ENCODE measurements around the gene LRRC43. TPM values are rescaled to one million over a fixed set of nuclear protein-coding genes. Genes with fewer than 3 reads are reported as not detected.

Gene LRRC43
- total RNA-seq, 1 donor from 2014 or later: 0.24 TPM

DNA sequence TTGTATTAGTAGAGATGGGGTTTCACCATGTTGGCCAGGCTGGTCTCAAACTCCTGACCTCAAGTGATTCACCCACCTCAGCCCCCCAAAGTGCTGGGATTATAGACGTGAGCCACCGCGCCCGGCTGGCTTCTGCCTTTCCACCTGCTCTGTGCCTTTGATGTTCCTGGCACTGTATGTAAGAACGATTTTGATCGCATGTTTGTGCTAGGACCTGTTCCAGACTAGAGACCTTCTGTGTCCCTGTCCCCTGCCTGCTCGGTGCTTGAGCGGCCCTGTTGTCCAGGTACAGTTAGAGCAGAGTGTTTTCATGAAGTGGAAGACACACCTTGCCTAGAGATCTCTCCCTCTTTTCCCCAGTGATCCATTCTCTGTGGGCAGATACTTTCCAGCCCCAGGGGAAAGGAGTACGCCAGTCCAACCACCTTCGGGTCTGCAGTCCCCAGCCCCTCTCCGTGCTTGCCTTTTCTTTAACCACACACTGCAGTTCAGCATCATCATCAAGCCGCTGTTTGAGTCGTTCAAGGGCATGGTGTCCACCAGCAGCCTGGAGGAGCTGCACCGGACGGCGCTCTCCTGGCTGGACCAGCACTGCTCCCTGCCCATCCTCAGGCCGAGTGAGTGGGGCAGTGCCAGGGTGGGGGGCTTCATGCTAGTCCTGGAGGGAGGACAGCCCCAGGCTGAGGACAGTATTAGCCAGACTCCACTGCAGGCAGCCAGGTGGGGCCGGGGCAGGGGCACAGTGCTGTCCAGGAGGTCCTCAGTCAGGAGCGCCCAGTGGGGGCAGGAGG lies 42.3 kb upstream of the LRRC43 start:
- Histone ChIP-seq H3K4me1 (peaks cover 9% of the 10 kb centered on the region), H3F3A (ENCODE audit: low read depth) (peaks cover 6% of the 10 kb centered on the region), H4K20me1 (ENCODE audit: low read depth) (no peaks in the 10 kb centered on the region), H3K79me2 (ENCODE audit: low read depth) (no peaks in the 10 kb centered on the region), H3K9ac (no peak overlapping the region), H3K4me2 (no peak overlapping the region), H3K27me3 (no peaks in the 10 kb centered on the region), H3K27ac (no peak overlapping the region), H3K9me3 (ENCODE audit: low read depth) (no peaks in the 10 kb centered on the region), H3K4me3 (no peak overlapping the region), H2AFZ (replicated peaks) (no peak overlapping the region), H3K36me3 (no peaks in the 10 kb centered on the region)
- no peak overlapping the region for H3K4me3 Mint-ChIP-seq
- no peaks in the 10 kb centered on the region for H3K4me1 Mint-ChIP-seq
- H3K9me3 Mint-ChIP-seq: peaks cover 2% of the 10 kb centered on the region
- H3K36me3 Mint-ChIP-seq: peaks cover 28% of the 10 kb centered on the region
- DNase-seq (ENCODE audit: low spot score): no peak
- TF ChIP-seq EZH2 (IDR thresholded peaks at IDR 0.05) (no peak), EZH2phosphoT487 (IDR thresholded peaks at IDR 0.05) (no peak)
- TF ChIP-seq, protein P1, sequence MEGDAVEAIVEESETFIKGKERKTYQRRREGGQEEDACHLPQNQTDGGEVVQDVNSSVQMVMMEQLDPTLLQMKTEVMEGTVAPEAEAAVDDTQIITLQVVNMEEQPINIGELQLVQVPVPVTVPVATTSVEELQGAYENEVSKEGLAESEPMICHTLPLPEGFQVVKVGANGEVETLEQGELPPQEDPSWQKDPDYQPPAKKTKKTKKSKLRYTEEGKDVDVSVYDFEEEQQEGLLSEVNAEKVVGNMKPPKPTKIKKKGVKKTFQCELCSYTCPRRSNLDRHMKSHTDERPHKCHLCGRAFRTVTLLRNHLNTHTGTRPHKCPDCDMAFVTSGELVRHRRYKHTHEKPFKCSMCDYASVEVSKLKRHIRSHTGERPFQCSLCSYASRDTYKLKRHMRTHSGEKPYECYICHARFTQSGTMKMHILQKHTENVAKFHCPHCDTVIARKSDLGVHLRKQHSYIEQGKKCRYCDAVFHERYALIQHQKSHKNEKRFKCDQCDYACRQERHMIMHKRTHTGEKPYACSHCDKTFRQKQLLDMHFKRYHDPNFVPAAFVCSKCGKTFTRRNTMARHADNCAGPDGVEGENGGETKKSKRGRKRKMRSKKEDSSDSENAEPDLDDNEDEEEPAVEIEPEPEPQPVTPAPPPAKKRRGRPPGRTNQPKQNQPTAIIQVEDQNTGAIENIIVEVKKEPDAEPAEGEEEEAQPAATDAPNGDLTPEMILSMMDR (IDR thresholded peaks at IDR 0.05): no peak
- no peak overlapping the region for H3K27ac Mint-ChIP-seq
- peaks cover 3% of the 10 kb centered on the region for H3K27me3 Mint-ChIP-seq (ENCODE audit: insufficient read depth, low read depth)

DNA sequence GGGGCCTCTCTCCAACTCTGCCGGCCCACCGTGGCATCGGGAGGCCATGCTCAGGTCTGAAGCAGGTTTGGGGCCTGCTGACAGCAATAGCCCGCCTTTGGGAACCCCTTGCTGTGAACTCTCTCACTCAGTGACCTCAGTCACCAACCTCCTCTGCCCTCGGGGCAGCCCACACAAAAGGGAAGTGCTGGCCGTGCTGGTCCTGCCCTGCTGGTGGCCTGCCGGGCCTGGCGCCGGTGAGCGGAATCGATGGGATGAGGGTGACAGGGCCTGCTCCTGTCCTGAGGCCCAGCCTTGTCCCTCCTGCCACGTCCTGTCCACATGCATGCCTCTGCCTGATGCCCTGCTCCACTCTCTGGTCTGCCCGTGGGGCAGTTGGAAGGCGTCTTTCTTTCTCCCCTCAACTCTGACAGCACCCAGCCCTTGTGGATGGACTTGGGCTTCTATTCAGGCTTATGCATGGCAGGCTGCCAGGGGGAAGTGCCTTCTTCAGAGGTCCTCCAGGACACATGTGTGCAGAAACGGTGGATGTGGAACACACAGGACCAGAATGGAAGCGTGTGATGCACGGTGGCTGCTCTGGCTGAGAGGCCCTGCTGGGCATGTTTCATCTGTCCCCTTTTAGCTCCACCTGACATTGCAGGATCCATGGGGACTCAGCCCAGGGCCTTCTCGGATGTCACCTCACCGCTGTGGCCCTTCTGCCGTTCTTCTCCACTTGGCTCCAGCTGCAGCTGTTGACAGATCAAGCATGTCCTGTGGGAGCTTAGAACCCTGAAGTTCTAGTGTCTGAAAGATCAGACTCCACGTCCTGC lies 40.8 kb upstream of the LRRC43 start:
- no peak overlapping the region for H3K27ac Mint-ChIP-seq

DNA sequence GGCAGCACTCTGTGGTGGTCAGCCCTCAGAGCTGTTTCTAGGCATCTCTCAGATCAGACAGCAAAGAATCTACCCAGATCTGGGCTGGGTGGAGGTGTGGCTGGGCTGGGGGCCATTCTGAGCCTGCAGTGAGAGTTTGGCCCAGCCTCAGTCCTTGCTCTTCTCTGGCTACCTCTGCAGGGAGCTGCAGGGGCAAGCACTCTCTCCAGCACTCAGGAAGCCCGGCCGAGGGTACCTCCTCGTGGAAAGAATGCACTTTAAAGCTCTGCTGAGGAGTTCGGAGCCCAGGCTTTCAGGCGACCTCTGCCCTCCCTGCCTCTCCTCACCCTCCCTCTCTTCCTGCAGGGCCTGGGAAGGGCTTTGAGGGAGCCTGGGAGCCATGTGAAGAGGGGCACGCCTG lies 40.1 kb upstream of the LRRC43 start:
- Histone ChIP-seq H3K4me1 (peaks cover under 1% of the 10 kb centered on the region), H3K27ac (no peak overlapping the region), H4K20me1 (ENCODE audit: low read depth) (no peaks in the 10 kb centered on the region), H3K9me3 (ENCODE audit: low read depth) (no peaks in the 10 kb centered on the region), H3K4me3 (no peak overlapping the region), H3F3A (ENCODE audit: low read depth) (no peaks in the 10 kb centered on the region), H3K9ac (no peak overlapping the region), H2AFZ (replicated peaks) (no peak overlapping the region), H3K4me2 (no peak overlapping the region), H3K79me2 (ENCODE audit: low read depth) (no peaks in the 10 kb centered on the region), H3K36me3 (no peaks in the 10 kb centered on the region), H3K27me3 (no peaks in the 10 kb centered on the region)
- Mint-ChIP-seq H3K4me1 (no peaks in the 10 kb centered on the region), H3K27me3 (ENCODE audit: insufficient read depth, low read depth) (peaks cover 3% of the 10 kb centered on the region), H3K36me3 (peaks cover 28% of the 10 kb centered on the region), H3K27ac (no peak overlapping the region), H3K9me3 (peaks cover 2% of the 10 kb centered on the region), H3K4me3 (no peak overlapping the region)
- TF ChIP-seq EZH2 (IDR thresholded peaks at IDR 0.05) (no peak), EZH2phosphoT487 (IDR thresholded peaks at IDR 0.05) (no peak)
- TF ChIP-seq, protein P1 (IDR thresholded peaks at IDR 0.05): no peak
- no peak for DNase-seq (ENCODE audit: low spot score)

More for the DNA sequence above, 40.8 kb upstream of the LRRC43 start:
- H3K9me3 ChIP-seq (ENCODE audit: low read depth): no peaks in the 10 kb centered on the region
- no peaks in the 10 kb centered on the region for H4K20me1 ChIP-seq (ENCODE audit: low read depth)
- Mint-ChIP-seq H3K27me3 (ENCODE audit: insufficient read depth, low read depth) (peaks cover 3% of the 10 kb centered on the region), H3K4me1 (no peaks in the 10 kb centered on the region), H3K9me3 (peaks cover 2% of the 10 kb centered on the region), H3K36me3 (peaks cover 28% of the 10 kb centered on the region), H3K4me3 (no peak overlapping the region)
- H3K79me2 ChIP-seq (ENCODE audit: low read depth): no peaks in the 10 kb centered on the region
- DNase-seq (ENCODE audit: low spot score): no peak
- TF ChIP-seq EZH2 (IDR thresholded peaks at IDR 0.05) (no peak), EZH2phosphoT487 (IDR thresholded peaks at IDR 0.05) (no peak)
- TF ChIP-seq, protein P1 (IDR thresholded peaks at IDR 0.05): no peak
- H3K4me1 ChIP-seq: peaks cover 8% of the 10 kb centered on the region
- H2AFZ ChIP-seq (replicated peaks): no peak overlapping the region
- H3F3A ChIP-seq (ENCODE audit: low read depth): peaks cover 5% of the 10 kb centered on the region
- no peaks in the 10 kb centered on the region for H3K36me3 ChIP-seq
- no peak overlapping the region for H3K9ac ChIP-seq
- H3K27me3 ChIP-seq: no peaks in the 10 kb centered on the region
- no peak overlapping the region for H3K27ac ChIP-seq
- H3K4me2 ChIP-seq: no peak overlapping the region
- H3K4me3 ChIP-seq: no peak overlapping the region

Data from neural progenitor cell (in vitro differentiated cells).